ENCODE results near the gene FAM107B.

Gene FAM107B

DNA sequence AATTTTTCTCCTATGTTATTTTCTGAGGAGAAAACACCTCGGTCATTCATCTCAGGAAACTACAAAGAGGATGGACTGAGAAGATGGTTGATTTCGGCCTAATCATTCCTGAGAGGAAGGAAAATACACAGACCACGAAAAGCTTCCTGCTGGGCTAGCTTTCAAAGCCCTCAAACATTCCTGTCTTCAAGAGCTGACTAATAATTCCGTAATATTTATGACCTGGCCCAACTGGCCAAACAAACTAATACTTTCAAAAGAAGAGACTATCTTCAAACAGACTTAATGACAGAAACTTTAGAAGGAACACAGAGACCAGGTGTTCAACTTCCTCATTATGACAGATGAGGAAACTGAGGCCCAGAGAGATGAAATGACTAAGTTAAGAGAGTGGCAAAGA, 228.9 kb downstream of the FAM107B start:
- TF ChIP-seq POLR2AphosphoS5 (IDR thresholded peaks at IDR 0.05; ENCODE audit: low read depth, low read length) (no peak), TAF1 (IDR thresholded peaks at IDR 0.05; ENCODE audit: borderline replicate concordance, insufficient read depth, low read length) (no peak), SIN3A (IDR thresholded peaks at IDR 0.05; ENCODE audit: borderline replicate concordance, insufficient read depth, low read length) (no peak), FOXP2 (optimal IDR thresholded peaks at IDR 0.05; ENCODE audit: borderline replicate concordance, extremely low read depth, extremely low read length, insufficient read depth) (no peak)
- TF ChIP-seq, protein P1, sequence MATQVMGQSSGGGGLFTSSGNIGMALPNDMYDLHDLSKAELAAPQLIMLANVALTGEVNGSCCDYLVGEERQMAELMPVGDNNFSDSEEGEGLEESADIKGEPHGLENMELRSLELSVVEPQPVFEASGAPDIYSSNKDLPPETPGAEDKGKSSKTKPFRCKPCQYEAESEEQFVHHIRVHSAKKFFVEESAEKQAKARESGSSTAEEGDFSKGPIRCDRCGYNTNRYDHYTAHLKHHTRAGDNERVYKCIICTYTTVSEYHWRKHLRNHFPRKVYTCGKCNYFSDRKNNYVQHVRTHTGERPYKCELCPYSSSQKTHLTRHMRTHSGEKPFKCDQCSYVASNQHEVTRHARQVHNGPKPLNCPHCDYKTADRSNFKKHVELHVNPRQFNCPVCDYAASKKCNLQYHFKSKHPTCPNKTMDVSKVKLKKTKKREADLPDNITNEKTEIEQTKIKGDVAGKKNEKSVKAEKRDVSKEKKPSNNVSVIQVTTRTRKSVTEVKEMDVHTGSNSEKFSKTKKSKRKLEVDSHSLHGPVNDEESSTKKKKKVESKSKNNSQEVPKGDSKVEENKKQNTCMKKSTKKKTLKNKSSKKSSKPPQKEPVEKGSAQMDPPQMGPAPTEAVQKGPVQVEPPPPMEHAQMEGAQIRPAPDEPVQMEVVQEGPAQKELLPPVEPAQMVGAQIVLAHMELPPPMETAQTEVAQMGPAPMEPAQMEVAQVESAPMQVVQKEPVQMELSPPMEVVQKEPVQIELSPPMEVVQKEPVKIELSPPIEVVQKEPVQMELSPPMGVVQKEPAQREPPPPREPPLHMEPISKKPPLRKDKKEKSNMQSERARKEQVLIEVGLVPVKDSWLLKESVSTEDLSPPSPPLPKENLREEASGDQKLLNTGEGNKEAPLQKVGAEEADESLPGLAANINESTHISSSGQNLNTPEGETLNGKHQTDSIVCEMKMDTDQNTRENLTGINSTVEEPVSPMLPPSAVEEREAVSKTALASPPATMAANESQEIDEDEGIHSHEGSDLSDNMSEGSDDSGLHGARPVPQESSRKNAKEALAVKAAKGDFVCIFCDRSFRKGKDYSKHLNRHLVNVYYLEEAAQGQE (IDR thresholded peaks at IDR 0.05; ENCODE audit: insufficient read depth in 1 of 2, low read depth in 2 of 2, low read length in 2 of 2): no peak

DNA sequence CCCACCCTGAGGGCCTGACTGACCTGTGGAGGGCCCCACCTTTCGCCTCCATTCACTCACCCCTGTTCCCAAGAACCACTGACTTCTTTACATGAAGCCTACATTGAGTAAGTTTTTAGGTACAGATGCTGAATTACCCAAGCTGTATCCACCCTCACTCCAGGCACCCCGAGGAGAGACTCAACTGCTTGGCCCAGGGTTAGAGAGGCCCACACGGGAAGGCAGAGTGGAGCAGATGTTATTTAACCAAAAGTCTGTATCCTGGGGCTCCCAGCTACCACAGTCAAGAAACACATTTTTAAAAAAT, 230.8 kb downstream of the FAM107B start:
- no peak for TF ChIP-seq FOXP2 (optimal IDR thresholded peaks at IDR 0.05; ENCODE audit: borderline replicate concordance, extremely low read depth, extremely low read length, insufficient read depth)
- TF ChIP-seq POLR2AphosphoS5 (IDR thresholded peaks at IDR 0.05; ENCODE audit: low read depth, low read length): no peak
- TF ChIP-seq SIN3A (IDR thresholded peaks at IDR 0.05; ENCODE audit: borderline replicate concordance, insufficient read depth, low read length): no peak
- no peak for TF ChIP-seq TAF1 (IDR thresholded peaks at IDR 0.05; ENCODE audit: borderline replicate concordance, insufficient read depth, low read length)
- TF ChIP-seq, protein P1 (IDR thresholded peaks at IDR 0.05; ENCODE audit: insufficient read depth in 1 of 2, low read depth in 2 of 2, low read length in 2 of 2): no peak

DNA sequence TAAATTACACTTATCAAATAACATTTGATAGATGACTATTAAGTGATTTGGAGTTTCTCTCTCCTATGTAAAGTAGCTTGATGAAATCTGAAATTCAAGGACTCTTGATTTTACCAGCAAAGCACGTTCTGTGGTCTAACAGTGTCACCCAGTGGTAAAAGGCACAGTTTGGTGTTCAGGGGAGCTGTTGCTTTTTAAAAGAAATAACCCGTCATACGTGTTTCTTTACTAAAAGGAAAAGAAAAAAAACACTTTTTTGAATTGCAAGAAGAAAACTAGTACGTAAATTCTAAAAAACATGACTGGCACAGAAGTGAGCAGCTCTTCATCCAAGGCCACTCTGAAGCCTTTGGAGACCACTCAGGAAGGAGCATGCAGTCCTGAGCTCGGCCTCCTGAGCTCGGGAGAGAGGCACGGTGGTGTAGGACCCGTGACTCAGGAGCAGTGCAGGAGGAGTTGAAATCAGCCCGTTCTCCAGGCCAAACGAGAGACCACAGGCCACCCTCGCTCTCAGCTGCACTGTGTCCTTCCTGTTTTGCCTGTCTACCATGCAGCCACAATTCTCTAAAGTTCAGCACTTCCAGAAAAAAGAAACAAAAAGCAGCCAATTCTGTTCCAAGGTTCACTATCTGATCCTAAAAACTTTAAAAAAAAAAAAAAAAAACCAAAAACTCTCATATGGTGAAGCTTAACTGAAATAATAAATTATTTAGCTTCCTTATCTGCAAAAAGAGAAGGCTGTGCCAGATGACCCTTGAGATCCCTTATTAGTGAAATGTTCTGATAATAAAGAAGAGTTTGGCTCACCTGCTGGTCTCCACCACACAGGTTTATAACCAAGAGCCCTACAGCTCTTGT, 231.4 kb downstream of the FAM107B start:
- TF ChIP-seq POLR2AphosphoS5 (IDR thresholded peaks at IDR 0.05; ENCODE audit: low read depth, low read length) (no peak), SIN3A (IDR thresholded peaks at IDR 0.05; ENCODE audit: borderline replicate concordance, insufficient read depth, low read length) (no peak), TAF1 (IDR thresholded peaks at IDR 0.05; ENCODE audit: borderline replicate concordance, insufficient read depth, low read length) (no peak)

DNA sequence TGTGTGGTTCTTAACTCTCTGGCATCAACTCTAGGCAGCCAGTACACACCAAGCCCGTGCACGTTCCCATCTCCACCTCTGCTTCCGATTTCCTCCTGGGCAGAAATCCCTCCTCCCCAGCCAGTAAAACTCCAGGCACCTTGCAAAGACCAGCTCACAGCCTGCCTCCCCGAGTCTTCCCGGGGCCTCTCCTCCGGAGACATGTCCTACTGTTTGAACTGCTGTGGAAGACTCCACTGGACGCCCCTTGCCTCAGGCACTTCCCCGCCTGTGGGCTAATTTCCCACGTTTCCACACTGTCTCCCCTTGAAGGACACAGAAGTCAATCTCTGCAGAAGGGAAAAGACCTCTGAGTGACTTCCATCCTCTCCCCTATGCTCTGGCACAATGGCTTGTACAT, 233.3 kb downstream of the FAM107B start:
- TF ChIP-seq POLR2AphosphoS5 (IDR thresholded peaks at IDR 0.05; ENCODE audit: low read depth, low read length) (no peak), SIN3A (IDR thresholded peaks at IDR 0.05; ENCODE audit: borderline replicate concordance, insufficient read depth, low read length) (no peak)

DNA sequence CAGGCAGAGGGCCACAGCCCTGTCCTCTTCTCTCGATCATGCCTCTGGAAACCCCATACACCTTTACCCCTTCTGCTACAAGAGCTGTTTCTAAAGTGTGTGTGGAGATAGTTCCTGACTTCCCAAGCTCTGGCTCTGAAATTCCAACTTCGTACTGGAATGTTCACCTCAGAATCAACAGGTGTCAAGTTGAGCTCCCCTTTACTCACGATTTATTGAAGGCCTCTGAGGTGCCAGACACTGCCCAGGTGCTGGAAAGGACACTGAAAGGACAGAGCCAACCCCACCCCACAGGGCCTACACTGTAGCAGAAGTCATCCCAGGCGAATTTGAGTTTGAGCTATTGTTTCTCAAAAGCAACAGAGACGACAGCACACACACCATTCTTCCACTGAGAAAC, 234.1 kb downstream of the FAM107B start:
- TF ChIP-seq POLR2AphosphoS5 (IDR thresholded peaks at IDR 0.05; ENCODE audit: low read depth, low read length) (no peak), FOXP2 (optimal IDR thresholded peaks at IDR 0.05; ENCODE audit: borderline replicate concordance, extremely low read depth, extremely low read length, insufficient read depth) (no peak), TAF1 (IDR thresholded peaks at IDR 0.05; ENCODE audit: borderline replicate concordance, insufficient read depth, low read length) (no peak), SIN3A (IDR thresholded peaks at IDR 0.05; ENCODE audit: borderline replicate concordance, insufficient read depth, low read length) (no peak)
- TF ChIP-seq, protein P1 (IDR thresholded peaks at IDR 0.05; ENCODE audit: insufficient read depth in 1 of 2, low read depth in 2 of 2, low read length in 2 of 2): no peak

DNA sequence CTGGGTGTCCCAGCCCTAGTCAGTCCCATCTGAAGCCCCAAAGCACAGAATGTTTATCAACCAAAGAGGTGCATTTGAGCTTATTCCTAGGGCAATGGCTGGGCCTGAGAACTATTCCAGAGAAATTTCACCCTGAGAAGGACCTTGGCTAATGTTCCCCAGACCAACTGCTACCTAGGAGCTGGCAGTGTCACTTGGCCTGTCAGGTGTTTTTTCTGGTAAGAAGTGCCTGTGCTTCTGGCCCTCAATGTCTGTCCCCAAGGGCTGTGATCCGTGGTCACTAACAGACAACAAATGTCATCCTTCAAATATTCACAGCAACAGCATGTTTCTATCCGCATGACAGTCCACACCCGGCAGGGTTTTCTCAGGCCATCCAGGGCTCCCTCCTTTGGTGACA, 234.6 kb downstream of the FAM107B start:
- TF ChIP-seq TAF1 (IDR thresholded peaks at IDR 0.05; ENCODE audit: borderline replicate concordance, insufficient read depth, low read length) (no peak), SIN3A (IDR thresholded peaks at IDR 0.05; ENCODE audit: borderline replicate concordance, insufficient read depth, low read length) (no peak), POLR2AphosphoS5 (IDR thresholded peaks at IDR 0.05; ENCODE audit: low read depth, low read length) (no peak), FOXP2 (optimal IDR thresholded peaks at IDR 0.05; ENCODE audit: borderline replicate concordance, extremely low read depth, extremely low read length, insufficient read depth) (no peak)
- TF ChIP-seq, protein P1 (IDR thresholded peaks at IDR 0.05; ENCODE audit: insufficient read depth in 1 of 2, low read depth in 2 of 2, low read length in 2 of 2): no peak

Data from PFSK-1 (cell line).